ENCODE measurements around the gene CERS2. TPM values are rescaled to one million over a fixed set of nuclear protein-coding genes. Genes with fewer than 3 reads are reported as not detected.
A peak's percentile ranks its signal among the peaks of the same experiment; 100 is the strongest.

Gene CERS2
- total RNA-seq, 1 experiment from 2014 or later: 68.8 TPM

- peak; percentile 95 for DNase-seq (ENCODE audit: low spot score)
- in situ Hi-C loops (cut with HindIII; ENCODE audit: low sequenced_read_pairs): no loop called here
Measured at GRCh38 chr1:150926097-150926741, 48.4 kb downstream of the CERS2 start, which contains the start of gene SETDB1. Gene SETDB1 (plus strand): TSS chr1:150926363. CDS start chr1:150927715, 1,352 bp downstream.

GRCh38 chr1:150925080-150925479 lies 49.6 kb downstream of the CERS2 start:
- DNase-seq (ENCODE audit: low spot score): no peak

DNA sequence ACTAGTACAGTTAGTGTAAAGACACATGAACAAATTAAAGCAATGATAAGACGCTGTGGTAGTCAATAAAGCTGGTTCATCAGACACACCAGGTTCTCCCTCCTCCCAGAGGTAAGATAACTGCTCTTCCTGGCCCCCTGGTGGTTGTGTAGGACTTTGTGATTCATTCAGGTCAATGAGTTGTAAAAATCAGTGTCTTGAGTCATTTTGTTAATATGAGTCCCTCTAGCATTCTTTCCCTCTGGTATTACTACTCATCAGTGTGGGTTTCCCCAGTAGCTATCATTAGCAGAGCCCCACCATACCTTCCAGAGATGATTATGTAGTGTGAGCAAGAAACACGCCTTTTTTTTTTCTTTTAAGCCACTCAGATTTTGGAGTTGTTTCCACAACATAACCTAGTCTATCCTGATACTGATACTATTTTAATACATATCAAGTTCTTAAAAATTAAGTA lies 52.1 kb downstream of the CERS2 start:
- DNase-seq (ENCODE audit: low spot score): peak; percentile 54
- in situ Hi-C loops (cut with HindIII; ENCODE audit: low sequenced_read_pairs): no loop called here

More at GRCh38 chr1:150925080-150925479, 49.6 kb downstream of the CERS2 start:
- in situ Hi-C loops (cut with HindIII; ENCODE audit: low sequenced_read_pairs): no loop called here

DNA sequence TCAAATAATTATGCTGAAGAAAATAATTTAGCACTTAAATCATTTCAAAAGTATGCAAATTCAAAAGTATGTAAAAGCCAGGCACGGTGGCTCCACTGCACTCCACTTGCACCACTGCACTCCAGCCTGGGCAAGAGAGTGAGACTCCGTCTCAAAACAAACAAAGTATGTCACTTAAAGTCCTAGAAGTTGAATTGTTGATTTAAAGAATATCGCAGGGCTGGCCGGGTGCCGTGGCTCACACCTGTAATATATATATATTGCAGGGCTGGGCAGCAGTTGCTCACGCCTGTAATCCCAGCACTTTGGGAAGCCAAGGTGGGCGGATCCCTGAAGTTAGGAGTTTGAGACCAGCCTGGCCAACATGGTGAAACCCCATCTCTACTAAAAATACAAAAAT lies 57.2 kb downstream of the CERS2 start:
- no peak for DNase-seq (ENCODE audit: low spot score)
- in situ Hi-C loops (cut with HindIII; ENCODE audit: low sequenced_read_pairs): no loop called here

Other genes starting within 250 kb of the CERS2 start
- not detected in 2 replicates for gene CTSS, start 209.1 kb downstream of the CERS2 start, total RNA-seq (2014; rRNA removed; shearing (Covaris generic))
- gene CTSK, start 166.6 kb downstream of the CERS2 start, total RNA-seq (2014; rRNA removed; shearing (Covaris generic)): 0.55 and 8.6 TPM in 2 replicates
- gene ARNT, start 98.2 kb downstream of the CERS2 start, total RNA-seq (2014; rRNA removed; shearing (Covaris generic)): 16.7 and 24.9 TPM in 2 replicates
- not detected in 2 replicates for gene CTXND2, start 87.7 kb downstream of the CERS2 start, total RNA-seq (2014; rRNA removed; shearing (Covaris generic))
- 28.2 and 33.5 TPM in 2 replicates for gene SETDB1, start 48.5 kb downstream of the CERS2 start, total RNA-seq (2014; rRNA removed; shearing (Covaris generic))
- 2.7 and 3.6 TPM in 2 replicates for gene ANXA9, start 7.5 kb upstream of the CERS2 start, total RNA-seq (2014; rRNA removed; shearing (Covaris generic))
- 8.1 and 12.7 TPM in 2 replicates for gene MINDY1, start 32.1 kb upstream of the CERS2 start, total RNA-seq (2014; rRNA removed; shearing (Covaris generic))
- gene PRUNE1, start 33.6 kb upstream of the CERS2 start, total RNA-seq (2014; rRNA removed; shearing (Covaris generic)): 9.4 and 12.0 TPM in 2 replicates
- gene BNIPL, start 61.8 kb upstream of the CERS2 start, total RNA-seq (2014; rRNA removed; shearing (Covaris generic)): not detected in 2 replicates
- 0.07 TPM in 1 of 2 replicates, not detected in the other for gene C1orf56, start 72.9 kb upstream of the CERS2 start, total RNA-seq (2014; rRNA removed; shearing (Covaris generic))
- 54.4 and 84.6 TPM in 2 replicates for gene CDC42SE1, start 84.8 kb upstream of the CERS2 start, total RNA-seq (2014; rRNA removed; shearing (Covaris generic))
- gene MLLT11, start 85.6 kb upstream of the CERS2 start, total RNA-seq (2014; rRNA removed; shearing (Covaris generic)): 8.1 and 11.0 TPM in 2 replicates
- 4.6 and 7.8 TPM in 2 replicates for gene GABPB2, start 95.9 kb upstream of the CERS2 start, total RNA-seq (2014; rRNA removed; shearing (Covaris generic))
- 2.0 TPM in 2 replicates for gene SEMA6C, start 171.8 kb upstream of the CERS2 start, total RNA-seq (2014; rRNA removed; shearing (Covaris generic))
- not detected in 2 replicates for gene TNFAIP8L2, start 181.8 kb upstream of the CERS2 start, total RNA-seq (2014; rRNA removed; shearing (Covaris generic))
- 6.2 and 8.9 TPM in 2 replicates for gene LYSMD1, start 191.1 kb upstream of the CERS2 start, total RNA-seq (2014; rRNA removed; shearing (Covaris generic))
- gene SCNM1, start 191.3 kb upstream of the CERS2 start, total RNA-seq (2014; rRNA removed; shearing (Covaris generic)): 44.3 and 57.7 TPM in 2 replicates
- gene TMOD4, start 201.1 kb upstream of the CERS2 start, total RNA-seq (2014; rRNA removed; shearing (Covaris generic)): not detected in 2 replicates
- gene VPS72, start 215.4 kb upstream of the CERS2 start, total RNA-seq (2014; rRNA removed; shearing (Covaris generic)): 71.9 and 80.9 TPM in 2 replicates
- 39.1 and 60.1 TPM in 2 replicates for gene PIP5K1A, start 223.7 kb upstream of the CERS2 start, total RNA-seq (2014; rRNA removed; shearing (Covaris generic))